KBM-7 (cell line): ENCODE results near the gene SNRPB2.

Experiments used
- DNase-seq: peaks from one replicate; pipeline ENCODE4 v3.0.0-alpha.2; 2015
- in situ Hi-C: fragments of 300-500 bp; cut with MboI; formaldehyde crosslinking; loops from 2 replicates; pipeline ENCODE4 v1.14.3; 2020; ENCODE audit warnings: low sequenced_read_pairs, low pct_unique_long_range_greater_than_20kb, mixed read lengths

Gene SNRPB2

GRCh38 chr20:16777126-16777525 lies 47.3 kb downstream of the SNRPB2 start:
- in situ Hi-C loops: no loop called here
- DNase-seq: no peak

- in situ Hi-C loops: no loop called here
- no peak for DNase-seq
Measured at GRCh38 chr20:16778159-16778558, 48.3 kb downstream of the SNRPB2 start.

GRCh38 chr20:16781496-16781895 lies 51.7 kb downstream of the SNRPB2 start:
- DNase-seq: no peak
- in situ Hi-C loops: no loop called here

GRCh38 chr20:16785226-16785625 lies 55.4 kb downstream of the SNRPB2 start:
- in situ Hi-C loops: no loop called here
- no peak for DNase-seq
